Activated CD4-positive, alpha-beta T cell treated with anti-CD3 and anti-CD28 coated beads for 1 hour (primary cell): ENCODE results near the gene UNC13A.

Experiments
- DNase-seq: peaks from one replicate; pipeline ENCODE4 v3.0.0-alpha.2; 2020

Gene UNC13A

GRCh38 chr19:17687857-17688784 is at the start of gene UNC13A:
TSS of gene UNC13A (minus strand) at chr19:17688354. CDS start at chr19:17688199, 155 bp downstream.
- peak; percentile 14 for DNase-seq

GRCh38 chr19:17737690-17738153 is 49.6 kb upstream of the UNC13A start:
- no peak for DNase-seq

GRCh38 chr19:17735410-17735809 is 47.3 kb upstream of the UNC13A start:
- DNase-seq, result no peak

GRCh38 chr19:17734146-17734545 is 46.0 kb upstream of the UNC13A start:
- DNase-seq, result no peak

- DNase-seq, result no peak
Observed at GRCh38 chr19:17733127-17733526, 45.0 kb upstream of the UNC13A start.

GRCh38 chr19:17727843-17728242 is 39.7 kb upstream of the UNC13A start:
- DNase-seq, result no peak

GRCh38 chr19:17726964-17727773 is 39.0 kb upstream of the UNC13A start:
- DNase-seq, result no peak

GRCh38 chr19:17726136-17726741 is 38.1 kb upstream of the UNC13A start:
- DNase-seq, result no peak

GRCh38 chr19:17725422-17726078 is 37.4 kb upstream of the UNC13A start:
- no peak for DNase-seq

- no peak for DNase-seq
Observed at GRCh38 chr19:17724655-17725054, 36.5 kb upstream of the UNC13A start.

- DNase-seq, result no peak
Observed at GRCh38 chr19:17722655-17723240, 34.6 kb upstream of the UNC13A start.

- no peak for DNase-seq
Observed at GRCh38 chr19:17721821-17722220, 33.7 kb upstream of the UNC13A start.

- no peak for DNase-seq
Observed at GRCh38 chr19:17721111-17721628, 33.0 kb upstream of the UNC13A start.

- DNase-seq, result no peak
Observed at GRCh38 chr19:17720440-17720839, 32.3 kb upstream of the UNC13A start.

- DNase-seq, result no peak
Observed at GRCh38 chr19:17719730-17720400, 31.7 kb upstream of the UNC13A start.

- DNase-seq, result peak; percentile 50
Observed at GRCh38 chr19:17718947-17719711, 31.0 kb upstream of the UNC13A start, which contains the start of gene MAP1S. TSS of gene MAP1S (plus strand) at chr19:17719480. CDS start at chr19:17719503, 23 bp downstream.

GRCh38 chr19:17718550-17718946 is 30.4 kb upstream of the UNC13A start:
- DNase-seq, result no peak

GRCh38 chr19:17716309-17716929 is 28.3 kb upstream of the UNC13A start:
- DNase-seq, result no peak

- no peak for DNase-seq
Observed at GRCh38 chr19:17711851-17712250, 23.7 kb upstream of the UNC13A start.

GRCh38 chr19:17706750-17707181 is 18.6 kb upstream of the UNC13A start:
- DNase-seq, result no peak
